Measurements from ENCODE around the gene BTRC.

- TF ChIP-seq EZH2 (IDR thresholded peaks at IDR 0.05; ENCODE audit: insufficient read depth, poor library complexity, severe bottlenecking) (no peak), EZH2phosphoT487 (IDR thresholded peaks at IDR 0.05; ENCODE audit: insufficient read depth, low read depth) (no peak)
Measured at GRCh38 chr10:101538446-101538845, 184.5 kb downstream of the BTRC start.
